Measurements from ENCODE around the gene PITPNC1.
"Not testable (repeated sequence)": the region's sequence is repeated elsewhere in the genome, so short reads cannot be mapped to it uniquely, and the experiment has no call there.

PITPNC1 gene

GRCh38 chr17:67600408-67600807, 223.3 kb downstream of the PITPNC1 start:
- DNase-seq = no peak

- no peak for DNase-seq
Observed at GRCh38 chr17:67601897-67602296, 224.8 kb downstream of the PITPNC1 start.

- DNase-seq = no peak
Observed at GRCh38 chr17:67602444-67602843, 225.4 kb downstream of the PITPNC1 start.

GRCh38 chr17:67602974-67603373, 225.9 kb downstream of the PITPNC1 start:
- DNase-seq = no peak

GRCh38 chr17:67605256-67605912, 228.3 kb downstream of the PITPNC1 start:
- DNase-seq = no peak

GRCh38 chr17:67606471-67606870, 229.4 kb downstream of the PITPNC1 start:
- DNase-seq = peak; percentile 30

- DNase-seq = no peak
Observed at GRCh38 chr17:67606896-67607604, 230.0 kb downstream of the PITPNC1 start.

- DNase-seq = no peak
Observed at GRCh38 chr17:67610061-67610460, 233.0 kb downstream of the PITPNC1 start.

- DNase-seq = peak; percentile 19
Observed at GRCh38 chr17:67613961-67614360, 236.9 kb downstream of the PITPNC1 start.

GRCh38 chr17:67615011-67615561, 238.0 kb downstream of the PITPNC1 start:
- DNase-seq = peak; percentile 67

GRCh38 chr17:67615736-67616135, 238.7 kb downstream of the PITPNC1 start:
- no peak for DNase-seq

- no peak for DNase-seq
Observed at GRCh38 chr17:67617304-67617899, 240.3 kb downstream of the PITPNC1 start.

- DNase-seq = peak; percentile 57
Observed at GRCh38 chr17:67619555-67619954, 242.5 kb downstream of the PITPNC1 start.

GRCh38 chr17:67620088-67620487, 243.0 kb downstream of the PITPNC1 start:
- no peak for DNase-seq

GRCh38 chr17:67620636-67621035, 243.6 kb downstream of the PITPNC1 start:
- DNase-seq = no peak

- no peak for DNase-seq
Observed at GRCh38 chr17:67623767-67624166, 246.7 kb downstream of the PITPNC1 start.

- peak; percentile 26 for DNase-seq
Observed at GRCh38 chr17:67624886-67625656, 248.0 kb downstream of the PITPNC1 start.

- DNase-seq = no peak
Observed at GRCh38 chr17:67625971-67626370, 248.9 kb downstream of the PITPNC1 start.

- no peak for DNase-seq
Observed at GRCh38 chr17:67628580-67629013, 251.5 kb downstream of the PITPNC1 start.

- peak; percentile 29 for DNase-seq
Observed at GRCh38 chr17:67629971-67630320, 252.9 kb downstream of the PITPNC1 start.

GRCh38 chr17:67630836-67631235, 253.8 kb downstream of the PITPNC1 start:
- not testable (repeated sequence) for DNase-seq

GRCh38 chr17:67632141-67632540, 255.1 kb downstream of the PITPNC1 start:
- no peak for DNase-seq

- DNase-seq = no peak
Observed at GRCh38 chr17:67633751-67634211, 256.7 kb downstream of the PITPNC1 start.
